GM23338 (cell line): ENCODE measurements around the gene ZNF23.

Experiments
- CREB1 ChIP-seq: fragments of 250-450 bp; sonication (Bioruptor Pico); IDR thresholded peaks from 2 replicates; pipeline ENCODE4 v1.5.0; 2020; ENCODE audit warnings: low read depth, mild to moderate bottlenecking, moderate library complexity
- CTCF ChIP-seq, 2 experiments: fragments of 200-600 bp in 1 of 2; sonication (generic) in 1 of 2; conservative IDR thresholded peaks; 2 replicates each; pipeline versions ENCODE4 v1.5.1 to v1.6.1; 2016 to 2017; ENCODE audit warnings: antibody characterized with exemption in 2 of 2, low read depth in 2 of 2, mild to moderate bottlenecking in 2 of 2, moderate library complexity in 1 of 2
- ETS1 ChIP-seq: IDR thresholded peaks from 2 replicates; pipeline ENCODE4 v1.6.1; 2016; ENCODE audit warnings: antibody characterized with exemption
- EZH2 ChIP-seq: fragments of 200-600 bp; sonication (generic); IDR thresholded peaks from one replicate; pipeline ENCODE4 v1.8.0; 2017; ENCODE audit warnings: antibody characterized with exemption, mild to moderate bottlenecking, low read depth; ENCODE audit not compliant: unreplicated experiment
- EZH2phosphoT487 ChIP-seq: fragments of 200-600 bp; sonication (generic); IDR thresholded peaks from one replicate; pipeline ENCODE4 v1.8.1; 2018; ENCODE audit warnings: antibody characterized with exemption; ENCODE audit not compliant: unreplicated experiment
- JUNB ChIP-seq: IDR thresholded peaks from one replicate; pipeline ENCODE4 v1.6.1; 2016; ENCODE audit warnings: antibody characterized with exemption; ENCODE audit not compliant: unreplicated experiment
- NANOG ChIP-seq: IDR thresholded peaks from 2 replicates; pipeline ENCODE4 v1.6.1; 2016; ENCODE audit warnings: antibody characterized with exemption, borderline replicate concordance
- POLR2AphosphoS5 ChIP-seq: IDR thresholded peaks from 2 replicates; pipeline ENCODE4 v1.6.1; 2016; ENCODE audit warnings: antibody characterized with exemption, low read depth
- REST ChIP-seq: IDR thresholded peaks from one replicate; pipeline ENCODE4 v1.6.1; 2018; ENCODE audit warnings: antibody characterized with exemption; ENCODE audit not compliant: unreplicated experiment
- ZNF114 ChIP-seq: fragments of 250-450 bp; sonication (Bioruptor Pico); IDR thresholded peaks from 2 replicates; pipeline ENCODE4 v1.5.0; 2020; ENCODE audit warnings: mild to moderate bottlenecking, moderate library complexity
- ZNF462 ChIP-seq: fragments of 250-450 bp; sonication (Bioruptor Pico); IDR thresholded peaks from 2 replicates; pipeline ENCODE4 v1.5.0; 2020; ENCODE audit warnings: mild to moderate bottlenecking, moderate library complexity

GRCh38 chr16:71431991-71432390 is 30.1 kb downstream of the ZNF23 start:
- TF ChIP-seq CTCF (conservative IDR thresholded peaks at IDR 0.05; ENCODE audit: low read depth in 2 of 2) (no peak), EZH2 (no peak), POLR2AphosphoS5 (no peak), JUNB (no peak), REST (no peak), EZH2phosphoT487 (no peak), CREB1 (CRISPR knock-in tag) (no peak), NANOG (no peak), ZNF462 (CRISPR knock-in tag) (no peak), ETS1 (no peak), ZNF114 (CRISPR knock-in tag) (no peak)
